DMS53 (cell line): Measurements from ENCODE around the gene CA4.
"Not testable (repeated sequence)": the region's sequence is repeated elsewhere in the genome, so short reads cannot be mapped to it uniquely, and the experiment has no call there.

Experiments used
- DNase-seq: peaks from one replicate; lab custom pipeline; 2025; lab: John Stamatoyannopoulos, UW

CA4 gene

GRCh38 chr17:60149691-60150582, at the start of gene CA4:
Gene CA4, plus strand, starts transcription at chr17:60149973. Its CDS starts 62 bp downstream, at chr17:60150035.
- DNase-seq = peak; percentile 43

- DNase-seq = not testable (repeated sequence)
Measured at GRCh38 chr17:60100577-60100976, 49.2 kb upstream of the CA4 start.

GRCh38 chr17:60102015-60102631, 47.6 kb upstream of the CA4 start:
- not testable (repeated sequence) for DNase-seq

GRCh38 chr17:60102632-60103096, 47.1 kb upstream of the CA4 start:
- peak; percentile 18 for DNase-seq

GRCh38 chr17:60103957-60104356, 45.8 kb upstream of the CA4 start:
- no peak for DNase-seq

GRCh38 chr17:60106340-60107059, 43.3 kb upstream of the CA4 start:
- DNase-seq = no peak

GRCh38 chr17:60107526-60108257, 42.1 kb upstream of the CA4 start:
- no peak for DNase-seq

GRCh38 chr17:60108309-60108708, 41.5 kb upstream of the CA4 start:
- DNase-seq = not testable (repeated sequence)

- DNase-seq = no peak
Measured at GRCh38 chr17:60108712-60109111, 41.1 kb upstream of the CA4 start.

GRCh38 chr17:60109161-60109560, 40.6 kb upstream of the CA4 start:
- no peak for DNase-seq

- DNase-seq = no peak
Measured at GRCh38 chr17:60110586-60110985, 39.2 kb upstream of the CA4 start.

GRCh38 chr17:60111661-60112060, 38.1 kb upstream of the CA4 start:
- not testable (repeated sequence) for DNase-seq

- not testable (repeated sequence) for DNase-seq
Measured at GRCh38 chr17:60115364-60115763, 34.4 kb upstream of the CA4 start.

GRCh38 chr17:60116196-60116595, 33.6 kb upstream of the CA4 start:
- not testable (repeated sequence) for DNase-seq

- not testable (repeated sequence) for DNase-seq
Measured at GRCh38 chr17:60119162-60119561, 30.6 kb upstream of the CA4 start.

GRCh38 chr17:60119807-60120748, 29.7 kb upstream of the CA4 start:
- DNase-seq = not testable (repeated sequence)

- DNase-seq = no peak
Measured at GRCh38 chr17:60127068-60128064, 22.4 kb upstream of the CA4 start.

GRCh38 chr17:60128171-60128859, 21.5 kb upstream of the CA4 start:
- no peak for DNase-seq

- no peak for DNase-seq
Measured at GRCh38 chr17:60129164-60129563, 20.6 kb upstream of the CA4 start.
